ENCODE measurements around the gene SFXN5.

DNA sequence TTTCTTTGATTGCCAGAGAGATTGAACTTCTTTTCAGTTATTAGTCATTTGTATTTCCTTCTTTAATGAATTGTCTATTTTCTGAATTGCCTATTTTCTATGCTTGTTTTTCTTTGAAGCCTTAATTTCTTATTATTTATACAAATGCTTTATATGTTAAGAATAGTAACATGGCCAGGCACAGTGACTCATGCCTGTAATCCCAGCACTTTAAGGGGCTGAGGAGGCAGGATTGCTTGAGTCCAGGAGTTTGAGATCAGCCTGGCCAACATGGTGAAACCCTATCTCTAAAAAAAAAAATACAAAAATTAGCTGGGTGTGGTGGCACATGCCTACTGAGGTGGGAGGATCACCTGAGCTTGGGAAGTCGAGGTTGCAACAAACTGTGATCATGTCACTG lies 45.9 kb upstream of the SFXN5 start:
- TF ChIP-seq, protein P1, sequence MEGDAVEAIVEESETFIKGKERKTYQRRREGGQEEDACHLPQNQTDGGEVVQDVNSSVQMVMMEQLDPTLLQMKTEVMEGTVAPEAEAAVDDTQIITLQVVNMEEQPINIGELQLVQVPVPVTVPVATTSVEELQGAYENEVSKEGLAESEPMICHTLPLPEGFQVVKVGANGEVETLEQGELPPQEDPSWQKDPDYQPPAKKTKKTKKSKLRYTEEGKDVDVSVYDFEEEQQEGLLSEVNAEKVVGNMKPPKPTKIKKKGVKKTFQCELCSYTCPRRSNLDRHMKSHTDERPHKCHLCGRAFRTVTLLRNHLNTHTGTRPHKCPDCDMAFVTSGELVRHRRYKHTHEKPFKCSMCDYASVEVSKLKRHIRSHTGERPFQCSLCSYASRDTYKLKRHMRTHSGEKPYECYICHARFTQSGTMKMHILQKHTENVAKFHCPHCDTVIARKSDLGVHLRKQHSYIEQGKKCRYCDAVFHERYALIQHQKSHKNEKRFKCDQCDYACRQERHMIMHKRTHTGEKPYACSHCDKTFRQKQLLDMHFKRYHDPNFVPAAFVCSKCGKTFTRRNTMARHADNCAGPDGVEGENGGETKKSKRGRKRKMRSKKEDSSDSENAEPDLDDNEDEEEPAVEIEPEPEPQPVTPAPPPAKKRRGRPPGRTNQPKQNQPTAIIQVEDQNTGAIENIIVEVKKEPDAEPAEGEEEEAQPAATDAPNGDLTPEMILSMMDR (IDR thresholded peaks at IDR 0.05; ENCODE audit: low read length): no peak
- no peak for TF ChIP-seq EZH2 (IDR thresholded peaks at IDR 0.05; ENCODE audit: borderline replicate concordance, low read length)
